HG03025 (cell line): ENCODE data around the gene TMEM80.
"Not testable (repeated sequence)": the region's sequence is repeated elsewhere in the genome, so short reads cannot be mapped to it uniquely, and the experiment has no call there.

ENCODE experiments used
- ATAC-seq: cut with Tn5 transposase; IDR thresholded peaks from one replicate; pipeline ENCODE4 v1.9.1; 2021; ENCODE audit warnings: mild to moderate bottlenecking, moderate library complexity; ENCODE audit not compliant: unreplicated experiment, low FRiP score

Gene TMEM80

DNA sequence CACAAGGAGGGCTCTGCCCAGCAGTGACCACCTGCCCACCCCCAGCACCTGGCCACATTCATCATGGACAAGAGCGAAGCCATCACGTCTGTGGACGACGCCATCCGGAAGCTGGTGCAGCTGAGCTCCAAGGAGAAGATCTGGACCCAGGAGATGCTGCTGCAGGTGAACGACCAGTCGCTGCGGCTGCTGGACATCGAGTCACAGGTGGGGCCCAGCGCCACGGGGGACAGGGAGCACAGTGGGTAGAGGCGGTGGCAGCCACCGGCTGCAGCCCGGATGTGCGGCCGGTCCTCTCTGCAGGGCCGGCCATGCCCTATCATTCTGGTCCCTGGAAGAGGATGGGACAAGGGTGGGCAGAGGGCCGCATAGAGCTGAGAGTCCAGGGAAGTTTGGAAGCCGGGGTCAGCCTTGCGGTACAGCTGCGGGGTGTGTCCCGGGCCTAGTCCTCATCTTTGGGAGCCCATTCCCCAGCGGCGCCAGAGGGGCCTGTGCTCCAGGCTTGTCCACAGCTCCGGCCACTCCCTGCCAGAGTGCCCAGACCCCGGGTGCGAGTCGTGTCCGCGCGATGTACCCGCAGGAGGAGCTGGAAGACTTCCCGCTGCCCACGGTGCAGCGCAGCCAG, 24.5 kb downstream of the TMEM80 start:
- no peak for ATAC-seq

DNA sequence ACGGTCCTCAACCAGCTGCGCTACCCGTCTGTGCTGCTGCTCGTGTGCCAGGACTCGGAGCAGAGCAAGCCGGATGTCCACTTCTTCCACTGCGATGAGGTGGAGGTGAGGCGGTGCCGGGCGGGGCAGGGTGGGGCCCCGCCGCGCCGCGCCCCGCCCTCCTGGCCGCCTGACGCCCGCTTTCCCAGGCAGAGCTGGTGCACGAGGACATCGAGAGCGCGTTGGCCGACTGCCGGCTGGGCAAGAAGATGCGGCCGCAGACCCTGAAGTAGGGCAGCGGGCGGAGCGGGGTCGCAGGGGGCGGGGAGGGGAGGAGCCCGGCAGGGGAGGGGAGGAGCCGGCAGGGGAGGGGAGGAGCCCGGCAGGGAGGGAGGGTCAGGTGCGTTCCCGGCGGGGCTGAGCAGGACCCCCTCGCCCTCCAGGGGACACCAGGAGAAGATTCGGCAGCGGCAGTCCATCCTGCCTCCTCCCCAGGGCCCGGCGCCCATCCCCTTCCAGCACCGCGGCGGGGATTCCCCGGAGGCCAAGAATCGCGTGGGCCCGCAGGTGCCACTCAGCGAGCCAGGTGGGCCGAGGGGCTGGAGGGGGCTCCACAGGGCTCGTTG, 25.1 kb downstream of the TMEM80 start:
- ATAC-seq, result no peak

DNA sequence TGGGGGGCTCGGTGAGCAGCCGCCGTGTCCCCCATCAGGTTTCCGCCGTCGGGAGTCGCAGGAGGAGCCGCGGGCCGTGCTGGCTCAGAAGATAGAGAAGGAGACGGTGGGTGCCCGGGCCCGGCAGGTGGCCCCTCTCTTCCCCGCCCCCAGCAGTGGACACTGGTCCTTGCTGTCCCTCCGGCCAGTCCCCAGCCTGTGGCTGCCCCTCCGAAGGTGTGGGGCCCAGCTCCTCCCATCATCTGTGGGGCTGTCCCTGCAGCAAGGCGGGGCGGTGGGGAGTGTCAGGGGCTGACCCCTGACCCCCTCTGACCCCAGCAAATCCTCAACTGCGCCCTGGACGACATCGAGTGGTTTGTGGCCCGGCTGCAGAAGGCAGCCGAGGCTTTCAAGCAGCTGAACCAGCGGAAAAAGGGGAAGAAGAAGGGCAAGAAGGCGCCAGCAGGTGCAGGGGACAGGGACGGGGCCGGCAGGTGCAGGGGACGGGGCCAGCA, 25.7 kb downstream of the TMEM80 start:
- ATAC-seq, result no peak

DNA sequence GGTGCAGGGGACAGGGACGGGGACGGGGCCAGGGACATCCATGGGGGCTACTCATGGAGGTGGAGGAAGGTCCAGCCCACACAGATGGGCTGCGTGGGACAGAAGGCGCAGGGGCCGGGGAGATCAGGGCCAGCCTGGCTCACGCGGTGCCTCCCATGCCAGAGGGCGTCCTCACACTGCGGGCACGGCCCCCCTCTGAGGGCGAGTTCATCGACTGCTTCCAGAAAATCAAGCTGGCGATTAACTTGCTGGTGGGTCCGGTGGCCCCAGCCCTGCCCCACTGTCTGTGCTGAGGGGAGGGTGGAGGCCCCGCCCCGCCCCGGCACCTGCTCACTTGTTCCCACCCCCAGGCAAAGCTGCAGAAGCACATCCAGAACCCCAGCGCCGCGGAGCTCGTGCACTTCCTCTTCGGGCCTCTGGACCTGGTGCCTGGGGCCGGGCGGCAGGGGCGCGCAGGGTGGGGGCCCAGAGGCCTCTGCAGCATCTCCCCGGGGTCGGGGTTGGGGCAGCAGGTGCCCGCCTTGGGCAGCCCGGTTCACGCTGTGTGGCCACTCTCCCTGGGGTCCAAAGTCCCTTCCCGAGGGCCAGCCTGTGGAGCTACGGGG, 26.2 kb downstream of the TMEM80 start:
- ATAC-seq, result no peak

DNA sequence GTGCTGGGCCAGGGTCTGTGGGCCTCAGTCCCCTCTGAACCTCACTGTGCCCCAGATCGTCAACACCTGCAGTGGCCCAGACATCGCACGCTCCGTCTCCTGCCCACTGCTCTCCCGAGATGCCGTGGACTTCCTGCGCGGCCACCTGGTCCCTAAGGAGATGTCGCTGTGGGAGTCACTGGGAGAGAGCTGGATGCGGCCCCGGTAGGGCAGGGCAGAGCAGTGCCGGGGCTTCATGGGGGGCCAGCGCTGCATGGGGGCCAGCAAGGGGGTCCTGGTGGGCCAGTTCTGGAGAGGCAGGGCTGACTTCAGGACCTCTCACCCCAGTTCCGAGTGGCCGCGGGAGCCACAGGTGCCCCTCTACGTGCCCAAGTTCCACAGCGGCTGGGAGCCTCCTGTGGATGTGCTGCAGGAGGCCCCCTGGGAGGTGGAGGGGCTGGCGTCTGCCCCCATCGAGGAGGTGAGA, 26.8 kb downstream of the TMEM80 start:
- ATAC-seq, result no peak

DNA sequence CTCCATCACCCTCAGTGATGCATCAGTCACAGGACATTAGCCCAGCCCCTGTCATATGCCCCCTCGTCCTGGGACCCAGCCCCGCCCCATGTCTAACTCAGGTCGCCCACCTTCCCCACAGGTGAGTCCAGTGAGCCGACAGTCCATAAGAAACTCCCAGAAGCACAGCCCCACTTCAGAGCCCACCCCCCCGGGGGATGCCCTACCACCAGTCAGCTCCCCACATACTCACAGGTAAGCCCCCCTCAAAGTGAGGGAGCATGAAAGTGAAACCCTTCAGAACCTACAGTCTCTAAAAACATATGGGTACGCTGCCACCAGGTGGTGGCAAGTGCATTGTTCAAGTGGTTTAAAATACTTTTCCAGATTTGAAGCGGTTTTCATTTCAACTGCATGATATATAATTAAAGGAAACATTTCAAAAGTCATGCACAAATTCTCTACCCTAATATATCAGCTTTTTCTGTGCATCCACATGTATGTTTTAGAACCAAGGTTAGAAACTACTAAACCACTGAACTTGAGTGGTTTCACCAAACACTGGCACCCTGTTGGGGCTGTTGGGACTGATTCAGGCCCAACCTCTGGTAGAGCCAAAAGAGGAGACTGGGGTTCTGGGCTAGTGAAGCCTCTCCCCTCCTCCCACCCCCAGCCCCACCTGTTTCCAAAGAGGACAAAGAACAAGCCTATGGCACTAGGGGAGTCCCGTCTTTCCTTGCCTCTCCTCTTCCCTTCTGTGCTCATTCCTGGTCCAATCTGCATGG, 27.7 kb downstream of the TMEM80 start:
- ATAC-seq, result no peak

DNA sequence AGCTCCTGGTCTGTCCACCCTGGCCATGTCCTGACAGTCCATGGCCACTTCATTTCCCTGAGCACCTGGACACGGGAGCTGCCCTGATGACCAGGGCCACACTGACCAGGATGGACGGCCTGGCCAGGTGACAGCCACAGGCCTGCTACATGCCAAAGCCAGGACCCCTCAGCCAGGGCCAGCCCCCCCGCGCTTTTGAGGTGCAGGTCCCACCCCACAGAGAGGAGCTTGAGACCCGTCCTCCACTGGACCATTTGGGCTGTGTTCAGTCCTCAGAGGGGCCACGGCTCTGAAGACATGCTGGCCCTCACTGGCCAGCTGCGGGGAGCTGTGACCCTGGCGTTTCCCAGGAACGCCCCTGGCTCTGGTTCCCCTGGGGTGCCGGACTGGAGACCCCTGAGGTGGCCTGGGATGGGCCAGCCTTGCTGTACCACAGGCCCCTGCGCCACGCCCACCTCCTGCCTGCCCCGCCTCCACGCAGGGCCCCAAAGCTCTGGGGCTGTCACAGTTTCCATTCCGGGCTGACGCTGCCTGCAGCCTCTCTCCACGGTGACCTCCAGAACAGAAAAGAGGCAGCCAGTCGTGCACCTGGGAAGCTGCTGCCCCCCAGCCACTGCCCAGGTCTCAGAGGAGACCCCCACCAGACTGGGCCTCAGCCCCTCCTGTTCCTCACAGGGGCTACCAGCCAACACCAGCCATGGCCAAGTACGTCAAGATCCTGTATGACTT, 28.6 kb downstream of the TMEM80 start:
- ATAC-seq, result no peak

DNA sequence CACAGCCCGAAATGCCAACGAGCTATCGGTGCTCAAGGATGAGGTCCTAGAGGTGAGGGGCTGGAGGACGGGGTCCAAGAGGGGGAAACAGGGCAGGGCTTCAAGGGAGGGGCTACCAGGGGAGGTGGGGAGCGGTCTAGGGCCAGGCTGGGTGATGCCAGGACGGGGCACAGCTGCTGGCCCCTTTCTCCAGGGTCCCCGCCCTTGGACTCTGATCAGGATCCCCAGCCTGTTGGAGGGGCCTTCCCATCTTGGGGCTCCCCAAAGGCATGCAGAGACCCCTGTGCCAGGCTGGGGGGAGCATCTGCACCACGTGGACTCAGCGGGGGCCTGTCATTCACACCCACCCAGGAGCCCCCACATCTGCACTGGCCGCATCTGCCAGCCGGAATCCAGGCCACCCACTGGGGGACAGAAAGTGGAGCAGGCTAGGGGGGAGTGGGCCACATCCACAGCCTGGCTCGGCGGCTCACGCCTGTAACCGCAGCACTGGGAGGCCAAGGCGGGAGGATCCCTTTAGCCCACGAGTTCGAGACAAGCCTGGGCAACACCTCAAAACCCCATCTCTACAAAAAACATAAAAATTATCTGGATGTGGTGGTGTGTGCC, 29.3 kb downstream of the TMEM80 start:
- ATAC-seq, result no peak

DNA sequence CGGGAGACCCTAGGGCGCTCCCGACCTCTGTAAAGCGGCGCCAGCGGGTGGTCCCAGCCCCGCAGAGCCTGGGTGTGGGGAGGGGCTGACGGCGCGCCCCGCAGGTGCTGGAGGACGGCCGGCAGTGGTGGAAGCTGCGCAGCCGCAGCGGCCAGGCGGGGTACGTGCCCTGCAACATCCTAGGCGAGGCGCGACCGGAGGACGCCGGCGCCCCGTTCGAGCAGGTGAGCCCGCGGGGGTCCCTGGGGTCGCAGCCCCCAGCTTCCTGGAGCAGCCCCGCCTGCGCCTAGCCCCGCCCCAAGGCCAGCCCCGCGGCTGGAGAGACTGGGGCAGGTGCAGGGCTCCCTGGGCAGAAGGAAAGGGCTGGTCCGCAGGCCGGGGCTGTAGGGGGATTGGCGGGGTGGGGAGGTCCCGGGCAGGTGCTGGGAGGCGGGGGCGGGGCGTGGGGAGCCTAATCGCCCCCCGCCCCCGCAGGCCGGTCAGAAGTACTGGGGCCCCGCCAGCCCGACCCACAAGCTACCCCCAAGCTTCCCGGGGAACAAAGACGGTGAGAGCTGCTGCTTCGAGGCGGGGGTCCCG, 30.1 kb downstream of the TMEM80 start:
- ATAC-seq, result no peak

DNA sequence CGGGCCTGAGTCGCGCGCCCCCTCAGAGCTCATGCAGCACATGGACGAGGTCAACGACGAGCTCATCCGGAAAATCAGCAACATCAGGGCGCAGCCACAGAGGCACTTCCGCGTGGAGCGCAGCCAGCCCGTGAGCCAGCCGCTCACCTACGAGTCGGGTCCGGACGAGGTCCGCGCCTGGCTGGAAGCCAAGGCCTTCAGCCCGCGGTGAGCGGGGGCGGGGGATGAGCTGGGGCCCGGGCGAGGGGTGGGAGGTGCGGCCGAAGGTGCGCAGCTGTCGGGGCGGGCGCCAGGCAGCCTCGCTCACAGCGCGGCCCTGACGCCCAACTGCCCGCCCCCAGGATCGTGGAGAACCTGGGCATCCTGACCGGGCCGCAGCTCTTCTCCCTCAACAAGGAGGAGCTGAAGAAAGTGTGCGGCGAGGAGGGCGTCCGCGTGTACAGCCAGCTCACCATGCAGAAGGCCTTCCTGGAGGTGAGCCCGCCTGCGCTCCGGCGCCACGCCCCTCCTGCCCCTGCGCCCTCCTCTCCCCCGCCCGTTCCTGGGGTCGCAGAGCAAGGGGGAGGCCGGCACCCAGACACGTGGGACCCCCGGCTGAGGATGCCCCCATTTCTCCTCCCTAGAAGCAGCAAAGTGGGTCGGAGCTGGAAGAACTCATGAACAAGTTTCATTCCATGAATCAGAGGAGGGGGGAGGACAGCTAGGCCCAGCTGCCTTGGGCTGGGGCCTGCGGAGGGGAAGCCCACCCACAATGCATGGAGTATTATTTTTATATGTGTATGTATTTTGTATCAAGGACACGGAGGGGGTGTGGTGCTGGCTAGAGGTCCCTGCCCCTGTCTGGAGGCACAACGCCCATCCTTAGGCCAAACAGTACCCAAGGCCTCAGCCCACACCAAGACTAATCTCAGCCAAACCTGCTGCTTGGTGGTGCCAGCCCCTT, 30.9 kb downstream of the TMEM80 start:
- no peak for ATAC-seq

DNA sequence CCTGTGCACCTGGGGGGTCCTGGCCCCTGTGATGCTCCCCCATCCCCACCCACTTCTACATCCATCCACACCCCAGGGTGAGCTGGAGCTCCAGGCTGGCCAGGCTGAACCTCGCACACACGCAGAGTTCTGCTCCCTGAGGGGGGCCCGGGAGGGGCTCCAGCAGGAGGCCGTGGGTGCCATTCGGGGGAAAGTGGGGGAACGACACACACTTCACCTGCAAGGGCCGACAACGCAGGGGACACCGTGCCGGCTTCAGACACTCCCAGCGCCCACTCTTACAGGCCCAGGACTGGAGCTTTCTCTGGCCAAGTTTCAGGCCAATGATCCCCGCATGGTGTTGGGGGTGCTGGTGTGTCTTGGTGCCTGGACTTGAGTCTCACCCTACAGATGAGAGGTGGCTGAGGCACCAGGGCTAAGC, 31.7 kb downstream of the TMEM80 start:
- ATAC-seq, result no peak

DNA sequence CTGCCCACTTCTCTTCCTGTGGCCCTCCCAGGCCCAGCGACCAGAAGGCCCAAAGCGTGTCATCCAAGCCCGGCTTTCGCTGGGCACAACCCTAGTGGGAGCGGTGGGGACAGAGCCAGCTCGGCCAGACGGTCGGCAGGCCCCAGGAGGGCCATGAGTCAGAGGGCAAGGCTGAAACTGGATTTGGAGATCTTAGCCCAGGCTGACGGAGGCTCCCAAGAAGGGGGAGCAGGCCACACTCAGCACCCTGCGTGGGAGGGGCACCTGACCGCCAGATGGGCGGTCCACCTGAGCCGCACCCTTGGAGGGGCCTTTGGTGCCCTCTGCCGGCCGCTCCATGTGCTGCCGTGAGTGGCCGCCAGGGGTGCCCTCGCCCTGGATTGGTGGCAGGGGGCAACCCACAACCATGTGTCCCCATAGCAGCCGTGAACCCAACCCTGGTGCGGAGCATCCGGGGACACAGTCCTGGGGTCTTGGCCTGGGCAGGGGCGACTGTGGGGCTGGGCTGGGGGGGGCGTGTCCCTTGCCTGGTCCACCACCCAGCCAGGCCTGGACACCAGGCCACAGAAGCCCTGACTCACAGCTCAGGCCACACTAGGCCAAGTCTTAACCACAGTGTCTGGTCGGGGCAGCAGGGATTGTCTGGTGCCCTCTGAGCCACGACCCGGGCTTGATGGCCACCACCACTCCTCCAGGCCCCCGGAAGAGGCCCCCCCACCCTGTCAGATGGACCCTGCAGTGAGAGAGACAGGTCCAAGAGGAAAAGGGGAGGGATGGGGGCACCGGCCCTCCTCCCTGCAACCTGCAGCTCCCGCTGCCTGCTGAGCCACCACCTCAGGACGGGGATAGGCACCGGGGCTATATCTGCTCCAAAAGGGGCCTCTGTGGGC, 32.5 kb downstream of the TMEM80 start:
- no peak for ATAC-seq

DNA sequence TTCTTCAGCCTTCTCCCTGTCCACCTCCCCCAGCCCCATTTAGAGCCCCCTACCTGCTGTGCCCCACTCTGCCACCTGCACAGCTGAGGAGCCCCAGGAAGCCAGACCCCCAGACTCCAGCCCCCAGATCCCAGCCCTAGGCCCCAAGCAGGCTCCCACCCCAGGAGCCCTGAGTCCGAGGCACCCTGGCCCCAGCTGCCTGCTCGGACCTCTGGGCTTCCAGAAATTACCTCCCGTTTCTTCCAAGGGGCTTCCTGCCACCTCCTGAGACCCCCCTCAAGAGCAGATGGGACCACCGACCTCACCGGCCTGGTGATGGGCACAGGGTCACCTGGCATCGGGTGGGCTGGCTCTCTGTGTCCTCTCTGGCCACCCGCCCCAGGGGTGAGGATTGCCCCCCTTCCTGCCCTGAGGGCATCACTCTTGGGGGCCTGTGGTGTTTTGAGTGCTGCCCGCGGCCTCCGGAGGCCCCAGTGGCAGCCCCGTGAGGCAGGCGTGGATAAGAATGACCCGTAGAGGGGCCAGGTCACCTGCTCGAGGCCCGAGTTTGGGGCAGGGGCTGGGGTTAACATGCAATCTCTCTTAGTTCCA, 33.4 kb downstream of the TMEM80 start:
- ATAC-seq, result no peak

DNA sequence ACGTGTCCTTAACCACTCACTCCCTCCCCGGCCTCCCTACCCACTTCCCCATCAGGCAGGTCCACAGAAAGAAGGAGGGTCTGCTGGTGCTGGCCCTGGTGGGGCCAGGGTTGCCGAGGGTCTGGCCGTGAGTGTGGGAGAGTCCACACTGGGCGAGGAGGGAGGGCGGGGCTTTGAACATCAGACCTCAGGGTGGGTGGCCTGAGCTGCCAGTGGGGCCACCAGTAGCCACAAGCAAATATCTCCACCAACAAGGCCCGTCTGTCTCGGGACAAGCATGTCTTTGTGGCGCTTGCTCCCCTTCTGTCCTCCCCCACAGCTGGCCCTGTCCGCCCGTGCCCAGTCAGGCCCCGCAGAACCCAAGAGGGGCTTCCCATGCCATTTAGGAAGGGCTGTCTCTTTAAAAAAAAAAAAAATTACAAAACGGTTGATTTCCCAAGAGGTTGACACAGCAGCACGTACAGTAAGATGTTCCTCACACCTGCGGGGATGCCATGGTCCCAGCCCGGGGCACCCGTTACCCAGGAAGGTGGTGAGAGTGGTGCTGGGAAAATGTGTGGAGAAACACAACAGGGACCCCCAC, 34.0 kb downstream of the TMEM80 start:
- ATAC-seq, result no peak

DNA sequence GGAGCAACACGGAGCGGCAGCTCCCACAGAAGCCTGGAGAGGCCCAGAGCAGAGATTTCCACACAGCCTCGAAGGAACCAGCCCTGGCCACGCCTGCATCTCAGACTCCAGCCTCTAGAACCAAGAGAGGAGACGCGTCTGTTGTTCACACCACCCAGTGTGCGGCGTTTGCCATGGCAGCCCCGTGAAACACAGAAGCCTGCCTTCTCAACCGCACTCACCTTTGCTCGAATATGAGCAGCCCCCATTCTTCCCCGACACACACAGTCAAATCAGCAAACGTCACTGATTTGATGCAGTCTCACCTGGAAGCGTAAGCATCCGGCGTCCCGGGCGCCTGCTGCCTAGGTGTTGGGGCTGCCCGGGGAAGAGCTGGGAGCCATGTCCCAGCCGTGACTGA, 37.5 kb downstream of the TMEM80 start:
- no peak for ATAC-seq

DNA sequence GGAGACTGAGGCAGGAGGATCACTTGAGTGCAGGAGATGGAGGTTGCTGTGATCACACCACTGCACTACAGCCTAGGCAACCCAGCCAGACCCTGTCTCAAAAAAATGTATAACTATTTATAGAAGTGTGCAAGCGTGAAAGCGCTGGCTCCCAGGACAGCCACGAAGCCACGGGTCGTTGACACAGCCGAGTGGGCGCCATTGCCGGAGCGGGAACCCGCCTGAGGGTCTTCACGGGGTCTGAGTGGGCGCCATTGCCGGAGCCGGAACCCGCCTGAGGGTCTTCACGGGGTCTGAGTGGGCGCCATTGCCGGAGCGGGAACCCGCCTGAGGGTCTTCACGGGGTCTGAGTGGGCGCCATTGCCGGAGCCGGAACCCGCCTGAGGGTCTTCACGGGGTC, 38.9 kb downstream of the TMEM80 start:
- ATAC-seq, result not testable (repeated sequence)

DNA sequence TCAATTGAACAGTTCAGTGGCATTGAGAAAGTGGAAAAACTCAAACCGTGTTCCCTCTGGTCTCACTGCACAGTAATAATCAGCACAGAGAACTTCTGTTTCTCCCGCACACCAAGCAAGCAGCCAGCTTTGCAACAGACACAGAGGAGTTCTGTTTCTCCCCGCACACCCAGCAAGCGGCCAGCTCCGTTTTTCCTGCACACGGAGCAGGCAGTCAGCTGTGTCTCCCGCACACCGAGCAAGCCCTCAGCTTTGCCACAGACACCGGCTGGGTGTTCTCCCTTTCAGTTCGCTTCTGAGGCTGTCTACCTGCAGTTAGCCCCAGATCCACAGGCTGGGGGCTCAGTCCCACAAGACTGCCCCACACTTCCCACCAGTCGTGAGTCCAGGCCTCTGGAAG, 41.8 kb downstream of the TMEM80 start:
- no peak for ATAC-seq
